Right atrium auricular region (tissue), 2 donors: ENCODE results near the gene MRGPRE. TPM values are rescaled to one million over a fixed set of nuclear protein-coding genes. Genes with fewer than 3 reads are reported as not detected.
"Not testable (repeated sequence)": the region's sequence is repeated elsewhere in the genome, so short reads cannot be mapped to it uniquely, and the experiment has no call there.

Experiments used
- DNase-seq: peaks from one replicate; pipeline ENCODE4 v3.0.0-alpha.2; 2019; ENCODE audit warnings: low spot score
- H3K27ac ChIP-seq, 2 donors: fragments of 200-600 bp; sonication (generic); 1 replicate in 1 of 2; 2 replicates in 1 of 2; pipeline ENCODE4 v1.5.1; 2016 to 2019
- H3K27me3 ChIP-seq, 2 donors: fragments of 200-600 bp; sonication (generic); one replicate each; pipeline versions ENCODE4 v1.5.1 to v1.6.0; 2017 to 2019
- H3K36me3 ChIP-seq: fragments of 200-600 bp; sonication (generic); one replicate; pipeline ENCODE4 v1.5.1; 2016
- H3K4me1 ChIP-seq, 2 donors: fragments of 200-600 bp; sonication (generic); one replicate each; pipeline versions ENCODE4 v1.5.1 to v1.6.0; 2017 to 2019
- H3K4me3 ChIP-seq, 2 donors: fragments of 200-600 bp; sonication (generic); 1 replicate in 1 of 2; 2 replicates in 1 of 2; pipeline ENCODE4 v1.5.1; 2017 to 2019; ENCODE audit warnings: mild to moderate bottlenecking in 1 of 2, moderate library complexity in 1 of 2
- H3K9me3 ChIP-seq, 2 donors: fragments of 200-600 bp; sonication (generic); one replicate each; pipeline ENCODE4 v1.5.1; 2019
- CTCF ChIP-seq, 2 donors: fragments of 200-600 bp; sonication (generic); IDR thresholded peaks; one replicate each; pipeline ENCODE4 v1.5.1; 2019; ENCODE audit warnings: antibody characterized with exemption in 2 of 2
- total RNA-seq, 2 donors: library from RNA; depleted of rRNA; stranded (reverse); fragments of >200 nt; gene quantifications; one replicate each; pipeline ENCODE4 v1.1.0, GENCODE V29; 2016

MRGPRE gene
- not detected for total RNA-seq

- H3K9me3 ChIP-seq = no peaks in the 10 kb centered on the region
- no peaks in the 10 kb centered on the region for H3K27me3 ChIP-seq
- no peak within 1 kb of the TSS for H3K27ac ChIP-seq
- peak; percentile 56 for DNase-seq
- no peak within 1 kb of the TSS for H3K4me3 ChIP-seq
- H3K4me1 ChIP-seq = no peaks in the 10 kb centered on the region
- no peak for TF ChIP-seq CTCF (IDR thresholded peaks at IDR 0.05)
- no peaks in the 10 kb centered on the region for H3K36me3 ChIP-seq
These were observed at the start of gene MRGPRE for GRCh38 chr11:3231851-3232744. Gene MRGPRE, minus strand, starts transcription at chr11:3232417. Its CDS starts 3,618 bp downstream, at chr11:3228799.

GRCh38 chr11:3281146-3281545, 48.9 kb upstream of the MRGPRE start:
- H3K27me3 ChIP-seq, DNase-seq, H3K27ac ChIP-seq, H3K36me3 ChIP-seq, H3K9me3 ChIP-seq, H3K4me1 ChIP-seq, H3K4me3 ChIP-seq: not testable (repeated sequence)

GRCh38 chr11:3280662-3281061, 48.4 kb upstream of the MRGPRE start:
- H3K4me1 ChIP-seq = not testable (repeated sequence)

GRCh38 chr11:3278922-3279321, 46.7 kb upstream of the MRGPRE start:
- H3K36me3 ChIP-seq, H3K9me3 ChIP-seq, H3K27me3 ChIP-seq, H3K4me1 ChIP-seq, DNase-seq, H3K4me3 ChIP-seq, H3K27ac ChIP-seq: not testable (repeated sequence)

More at GRCh38 chr11:3280662-3281061, 48.4 kb upstream of the MRGPRE start:
- not testable (repeated sequence) for DNase-seq, H3K27ac ChIP-seq, H3K27me3 ChIP-seq, H3K4me3 ChIP-seq, H3K9me3 ChIP-seq, H3K36me3 ChIP-seq

GRCh38 chr11:3273629-3274028, 41.4 kb upstream of the MRGPRE start:
- DNase-seq, H3K36me3 ChIP-seq, H3K9me3 ChIP-seq, H3K27me3 ChIP-seq, H3K4me1 ChIP-seq, H3K4me3 ChIP-seq, H3K27ac ChIP-seq: not testable (repeated sequence)

GRCh38 chr11:3262548-3262947, 30.3 kb upstream of the MRGPRE start:
- H3K4me1 ChIP-seq, H3K36me3 ChIP-seq, DNase-seq, H3K4me3 ChIP-seq, H3K27me3 ChIP-seq, H3K9me3 ChIP-seq, H3K27ac ChIP-seq: not testable (repeated sequence)

GRCh38 chr11:3261831-3262230, 29.6 kb upstream of the MRGPRE start:
- not testable (repeated sequence) for H3K36me3 ChIP-seq, H3K27me3 ChIP-seq, H3K27ac ChIP-seq, H3K4me3 ChIP-seq, DNase-seq, H3K9me3 ChIP-seq, H3K4me1 ChIP-seq

GRCh38 chr11:3257509-3257908, 25.3 kb upstream of the MRGPRE start:
- H3K27ac ChIP-seq, DNase-seq, H3K9me3 ChIP-seq, H3K4me1 ChIP-seq, H3K4me3 ChIP-seq, H3K27me3 ChIP-seq, H3K36me3 ChIP-seq: not testable (repeated sequence)

GRCh38 chr11:3255241-3255640, 23.0 kb upstream of the MRGPRE start:
- H3K36me3 ChIP-seq, H3K4me3 ChIP-seq, H3K27ac ChIP-seq, DNase-seq, H3K27me3 ChIP-seq, H3K4me1 ChIP-seq, H3K9me3 ChIP-seq: not testable (repeated sequence)

- H3K4me3 ChIP-seq, H3K36me3 ChIP-seq, H3K9me3 ChIP-seq, H3K27me3 ChIP-seq, H3K4me1 ChIP-seq, H3K27ac ChIP-seq, DNase-seq: not testable (repeated sequence)
These were observed 22.6 kb upstream of the MRGPRE start for GRCh38 chr11:3254773-3255172.
